Osteoblast (primary cell): ENCODE measurements around the gene CHST11. TPM values are rescaled to one million over a fixed set of nuclear protein-coding genes. Genes with fewer than 3 reads are reported as not detected.

Experiments used
- DNase-seq: peaks from one replicate; pipeline ENCODE4 v3.0.0; 2011; ENCODE audit warnings: low spot score, mixed read lengths; ENCODE audit not compliant: insufficient read length; ENCODE audit errors: missing footprints
- H2AFZ ChIP-seq: 2 replicates; pipeline ENCODE4 v1.6.0; 2011; ENCODE audit warnings: mild to moderate bottlenecking, low read length
- H3K27ac ChIP-seq: 2 replicates; pipeline ENCODE4 v1.5.1; 2011; ENCODE audit warnings: mild to moderate bottlenecking, low read depth, low read length, moderate library complexity
- H3K27me3 ChIP-seq: 2 replicates; pipeline ENCODE4 v1.6.0; 2012; ENCODE audit warnings: mild to moderate bottlenecking, control low read depth, inconsistent platforms, low read length, moderate library complexity; ENCODE audit not compliant: insufficient read depth
- H3K36me3 ChIP-seq: 2 replicates; pipeline ENCODE4 v1.5.1; 2011; ENCODE audit warnings: mild to moderate bottlenecking, low read length, control low read depth, moderate library complexity; ENCODE audit not compliant: insufficient read depth
- H3K4me1 ChIP-seq: 2 replicates; pipeline ENCODE4 v1.5.1; 2011; ENCODE audit warnings: mild to moderate bottlenecking, low read length, control low read depth, moderate library complexity; ENCODE audit not compliant: insufficient read depth
- H3K4me2 ChIP-seq: 2 replicates; pipeline ENCODE4 v1.6.0; 2011; ENCODE audit warnings: mild to moderate bottlenecking, low read length; ENCODE audit not compliant: insufficient read depth
- H3K4me3 ChIP-seq: fragments of 200-600 bp; sonication (generic); 3 replicates; pipeline ENCODE4 v1.5.1; 2012; ENCODE audit warnings: mild to moderate bottlenecking, low read length, inconsistent platforms; ENCODE audit not compliant: insufficient read depth
- H3K79me2 ChIP-seq: 2 replicates; pipeline ENCODE4 v1.6.0; 2012; ENCODE audit warnings: mild to moderate bottlenecking, low read length, control low read depth, inconsistent platforms; ENCODE audit not compliant: insufficient read depth
- H3K9me3 ChIP-seq: 2 replicates; pipeline ENCODE4 v1.5.1; 2011; ENCODE audit warnings: low read depth, low read length, control low read depth
- H4K20me1 ChIP-seq: 2 replicates; pipeline ENCODE4 v1.6.0; 2012; ENCODE audit warnings: mild to moderate bottlenecking, low read length, control low read depth; ENCODE audit not compliant: insufficient read depth
- total RNA-seq: library from RNA; depleted of rRNA; stranded (reverse); fragments of >200 nt; gene quantifications from 2 replicates; pipeline ENCODE4 v1.2.3, GENCODE V29; 2012
- TF ChIP-seq, protein P1 (sequence below): IDR thresholded peaks from 2 replicates; pipeline ENCODE4 v1.5.1; 2011; ENCODE audit warnings: mild to moderate bottlenecking, low read depth, low read length, moderate library complexity; ENCODE audit errors: extremely low read depth

Gene CHST11
- total RNA-seq, 1 donor = 24.6 TPM

DNA sequence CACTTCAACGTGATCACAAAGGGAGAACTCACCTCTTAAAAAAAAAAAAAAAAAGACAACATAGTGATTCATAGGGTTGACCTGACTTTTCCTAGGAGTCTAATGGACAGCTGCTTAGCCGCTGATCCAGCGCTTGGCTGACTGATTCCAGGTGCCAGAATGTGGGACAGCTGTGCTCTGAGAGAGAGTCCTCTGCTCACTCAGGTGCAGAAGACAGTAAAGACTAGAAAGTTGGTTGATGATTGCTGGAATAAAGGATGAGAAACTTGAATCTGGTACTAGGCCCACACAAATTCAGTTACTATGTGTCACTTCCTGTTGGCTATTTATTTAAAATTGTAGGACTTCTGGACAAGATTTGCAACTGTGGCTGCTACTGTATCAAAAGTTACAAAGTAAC, 229.4 kb downstream of the CHST11 start:
- Histone ChIP-seq H4K20me1 (peaks cover 3% of the 10 kb centered on the region), H3K4me1 (peaks cover 4% of the 10 kb centered on the region), H3K27ac (peak overlapping the region; percentile 61), H3K36me3 (no peaks in the 10 kb centered on the region), H2AFZ (peak overlapping the region; percentile 57), H3K27me3 (no peaks in the 10 kb centered on the region), H3K4me2 (peak overlapping the region; percentile 33), H3K79me2 (peaks cover 30% of the 10 kb centered on the region), H3K4me3 (no peak overlapping the region), H3K9me3 (no peaks in the 10 kb centered on the region)
- TF ChIP-seq, protein P1, sequence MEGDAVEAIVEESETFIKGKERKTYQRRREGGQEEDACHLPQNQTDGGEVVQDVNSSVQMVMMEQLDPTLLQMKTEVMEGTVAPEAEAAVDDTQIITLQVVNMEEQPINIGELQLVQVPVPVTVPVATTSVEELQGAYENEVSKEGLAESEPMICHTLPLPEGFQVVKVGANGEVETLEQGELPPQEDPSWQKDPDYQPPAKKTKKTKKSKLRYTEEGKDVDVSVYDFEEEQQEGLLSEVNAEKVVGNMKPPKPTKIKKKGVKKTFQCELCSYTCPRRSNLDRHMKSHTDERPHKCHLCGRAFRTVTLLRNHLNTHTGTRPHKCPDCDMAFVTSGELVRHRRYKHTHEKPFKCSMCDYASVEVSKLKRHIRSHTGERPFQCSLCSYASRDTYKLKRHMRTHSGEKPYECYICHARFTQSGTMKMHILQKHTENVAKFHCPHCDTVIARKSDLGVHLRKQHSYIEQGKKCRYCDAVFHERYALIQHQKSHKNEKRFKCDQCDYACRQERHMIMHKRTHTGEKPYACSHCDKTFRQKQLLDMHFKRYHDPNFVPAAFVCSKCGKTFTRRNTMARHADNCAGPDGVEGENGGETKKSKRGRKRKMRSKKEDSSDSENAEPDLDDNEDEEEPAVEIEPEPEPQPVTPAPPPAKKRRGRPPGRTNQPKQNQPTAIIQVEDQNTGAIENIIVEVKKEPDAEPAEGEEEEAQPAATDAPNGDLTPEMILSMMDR = no peak
- DNase-seq = no peak

DNA sequence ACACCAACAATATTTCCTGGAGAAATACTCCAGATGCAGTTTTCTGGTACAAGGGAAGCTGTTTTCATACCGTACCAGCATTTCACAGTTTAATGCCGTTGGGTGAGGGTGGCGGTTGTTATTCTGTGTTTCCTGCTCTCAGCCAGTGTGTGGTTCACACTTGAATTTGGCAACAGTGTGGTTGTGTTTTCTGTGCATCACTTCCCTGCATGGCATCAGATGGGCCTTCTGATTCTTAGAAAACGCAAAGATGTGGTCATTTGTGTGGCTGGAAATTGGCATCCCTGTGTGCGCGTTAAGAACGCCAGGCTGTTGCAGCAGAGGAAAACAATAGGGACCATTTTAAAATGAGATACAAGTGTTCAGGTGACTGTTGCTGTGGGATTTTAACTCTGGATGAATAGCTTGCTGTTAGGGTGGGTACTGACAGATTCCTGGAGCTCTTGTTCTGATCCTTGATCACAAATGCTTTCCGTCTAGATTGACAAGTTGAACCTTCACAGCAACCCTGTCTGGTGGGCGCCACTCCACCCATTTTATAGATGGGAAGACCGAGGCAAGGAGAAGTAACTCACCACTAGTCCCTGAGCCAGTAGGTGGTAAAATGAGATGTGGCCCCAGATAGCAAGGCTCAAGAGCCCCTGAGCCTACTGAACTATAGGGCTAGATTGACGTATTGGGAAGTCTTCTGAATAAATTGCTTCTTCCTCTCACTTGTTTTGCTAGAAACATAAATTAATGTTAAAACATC, 231.2 kb downstream of the CHST11 start:
- Histone ChIP-seq H3K4me1 (peaks cover 4% of the 10 kb centered on the region), H4K20me1 (peaks cover 3% of the 10 kb centered on the region), H3K79me2 (peaks cover 25% of the 10 kb centered on the region), H3K4me3 (no peak overlapping the region), H3K9me3 (no peaks in the 10 kb centered on the region), H3K27ac (no peak overlapping the region), H3K27me3 (no peaks in the 10 kb centered on the region), H3K36me3 (no peaks in the 10 kb centered on the region), H3K4me2 (no peak overlapping the region), H2AFZ (no peak overlapping the region)
- TF ChIP-seq, protein P1 = no peak
- DNase-seq = no peak

DNA sequence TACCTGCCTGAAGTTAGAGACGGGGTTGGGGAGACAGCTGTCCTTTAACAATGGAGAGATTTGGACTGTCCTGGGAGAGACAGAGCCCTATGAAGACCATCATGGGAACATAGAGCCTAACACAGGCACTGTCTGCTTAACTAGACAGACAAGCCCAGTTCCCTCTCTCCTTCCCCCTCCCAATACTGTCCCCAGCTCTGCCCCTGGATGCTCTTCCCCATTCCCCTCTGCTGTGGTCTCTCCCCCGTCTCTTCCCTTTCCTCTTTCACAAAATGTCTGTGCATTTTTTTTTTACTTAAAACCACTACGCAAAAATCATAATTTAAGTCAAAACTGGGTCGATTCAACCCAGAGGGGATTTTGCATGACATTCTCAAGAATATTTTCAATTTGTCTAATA, 232.9 kb downstream of the CHST11 start:
- H3K79me2 ChIP-seq = peaks cover 18% of the 10 kb centered on the region

More for the DNA sequence above, 232.9 kb downstream of the CHST11 start:
- H2AFZ ChIP-seq = no peak overlapping the region
- DNase-seq = no peak
- no peak overlapping the region for H3K4me2 ChIP-seq
- H3K27ac ChIP-seq = no peak overlapping the region
- H3K27me3 ChIP-seq = no peaks in the 10 kb centered on the region
- H3K4me3 ChIP-seq = no peak overlapping the region
- no peaks in the 10 kb centered on the region for H3K36me3 ChIP-seq
- H4K20me1 ChIP-seq = peaks cover 3% of the 10 kb centered on the region
- peaks cover 13% of the 10 kb centered on the region for H3K4me1 ChIP-seq
- H3K9me3 ChIP-seq = no peaks in the 10 kb centered on the region
- TF ChIP-seq, protein P1 = no peak
